HCT116 (cell line): Measurements from ENCODE around the gene SETD2. TPM values are rescaled to one million over a fixed set of nuclear protein-coding genes. Genes with fewer than 3 reads are reported as not detected.
"Not testable (repeated sequence)": the region's sequence is repeated elsewhere in the genome, so short reads cannot be mapped to it uniquely, and the experiment has no call there.

Experiments used
- ATAC-seq: fragments of 200-7000 bp; cut with Tn5 transposase; 2 replicates; pipeline ENCODE4 v1.9.1; 2020; ENCODE audit warnings: mild to moderate bottlenecking, moderate library complexity
- BruUV-seq: library from RNA; stranded (reverse); fragments of 400-500 nt; replicated peaks from 2 replicates; lab custom pipeline; 2021; lab: Mats Ljungman, UMichigan
- CTCF ChIA-PET: fragments of 300-600 bp; sonication (Branson Sonifier 250); formaldehyde crosslinking; loops from one replicate; lab custom pipeline; 2021; ENCODE audit warnings: antibody characterized with exemption; lab: Charles Lee
- POLR2A ChIA-PET: fragments of 300-600, 350-600 bp; sonication (Branson Sonifier 250); formaldehyde crosslinking; loops from one replicate; lab custom pipeline; 2021; ENCODE audit warnings: antibody characterized with exemption; lab: Charles Lee
- RAD21 ChIA-PET, 2 experiments: fragments of 300-600 bp; sonication (Branson Sonifier 250); formaldehyde crosslinking; loops; one replicate each; lab custom pipeline; 2023; ENCODE audit warnings: low total read pairs in 2 of 2; ENCODE audit not compliant: uncharacterized antibody in 2 of 2, unreplicated experiment in 2 of 2, low non-redundant PET in 1 of 2; lab: Charles Lee
- DNase-seq: peaks from one replicate; pipeline ENCODE4 v3.0.0-alpha.2; 2010; ENCODE audit warnings: low read depth, low spot score
- H2AFZ ChIP-seq: fragments of 200-600 bp; shearing (Covaris generic), sonication (generic); 2 replicates; pipeline ENCODE4 v1.6.1; 2017; ENCODE audit warnings: low read depth, mixed run types, mixed read lengths, antibody characterized with exemption, low read length; ENCODE audit not compliant: poor library complexity, severe bottlenecking
- H3K27ac ChIP-seq: 2 replicates; pipeline ENCODE4 v1.5.1; 2012; ENCODE audit warnings: low read depth, low read length
- H3K27me3 ChIP-seq: fragments of 200-600 bp; sonication (generic); 2 replicates; pipeline ENCODE4 v1.6.1; 2016; ENCODE audit warnings: mixed run types, low read length, mixed read lengths; ENCODE audit not compliant: insufficient read depth
- H3K36me3 ChIP-seq, 2 experiments: fragments of 200-500 bp in 1 of 2; fragments of 200-600 bp in 1 of 2; sonication (Bioruptor generic) in 1 of 2; sonication (generic) in 1 of 2; 2 replicates each; pipeline versions ENCODE4 v1.5.1 to v1.6.1; 2014 to 2016; ENCODE audit warnings: low read length in 2 of 2, inconsistent platforms in 1 of 2, mixed read lengths in 1 of 2, mixed run types in 1 of 2; ENCODE audit not compliant: insufficient read depth in 2 of 2, control insufficient read depth in 1 of 2
- H3K4me1 ChIP-seq, 2 experiments: fragments of 200-600 bp in 1 of 2; sonication (generic) in 1 of 2; 2 replicates each; pipeline versions ENCODE4 v1.5.1 to v1.6.1; 2012 to 2017; ENCODE audit warnings: low read length in 2 of 2, inconsistent platforms in 1 of 2, mild to moderate bottlenecking in 1 of 2, mixed read lengths in 1 of 2, mixed run types in 1 of 2, moderate library complexity in 1 of 2; ENCODE audit not compliant: insufficient read depth in 2 of 2, control insufficient read depth in 1 of 2
- H3K4me2 ChIP-seq: fragments of 200-600 bp; sonication (generic); 2 replicates; pipeline ENCODE4 v1.6.1; 2017; ENCODE audit warnings: mixed run types, low read length, mixed read lengths
- H3K4me3 ChIP-seq, 2 experiments: fragments of 200-600 bp in 1 of 2; sonication (generic) in 1 of 2; replicated peaks in 1 of 2; 2 replicates each; pipeline ENCODE4 v1.5.1; 2011 to 2016; ENCODE audit warnings: low read length in 2 of 2, control low read depth in 1 of 2, low read depth in 1 of 2, mild to moderate bottlenecking in 1 of 2, mixed read lengths in 1 of 2, mixed run types in 1 of 2
- H3K79me2 ChIP-seq: fragments of 200-600 bp; sonication (generic); 2 replicates; pipeline ENCODE4 v1.6.1; 2017; ENCODE audit warnings: mild to moderate bottlenecking, mixed run types, low read length, moderate library complexity, mixed read lengths; ENCODE audit not compliant: insufficient read depth
- H3K9ac ChIP-seq: fragments of 200-600 bp; sonication (generic); 2 replicates; pipeline ENCODE4 v1.6.1; 2016; ENCODE audit warnings: low read length, mixed read lengths
- H3K9me2 ChIP-seq: fragments of 200-600 bp; sonication (generic), shearing (Covaris generic); 2 replicates; pipeline ENCODE4 v1.6.1; 2017; ENCODE audit warnings: mixed run types, mild to moderate bottlenecking, moderate library complexity; ENCODE audit not compliant: insufficient read depth
- H3K9me3 ChIP-seq, 2 experiments: fragments of 200-500 bp in 1 of 2; fragments of 200-600 bp in 1 of 2; sonication (Bioruptor generic) in 1 of 2; sonication (generic) in 1 of 2; 2 replicates each; pipeline ENCODE4 v1.6.1; 2014 to 2017; ENCODE audit warnings: low read length in 2 of 2, mixed read lengths in 2 of 2, inconsistent platforms in 1 of 2, low read depth in 1 of 2, mild to moderate bottlenecking in 1 of 2, mixed run types in 1 of 2, moderate library complexity in 1 of 2; ENCODE audit not compliant: control insufficient read depth in 1 of 2, insufficient read depth in 1 of 2
- H4K20me1 ChIP-seq: fragments of 200-600 bp; sonication (generic), shearing (Covaris generic); 2 replicates; pipeline ENCODE4 v1.6.1; 2017; ENCODE audit warnings: mixed run types, mild to moderate bottlenecking, moderate library complexity; ENCODE audit not compliant: insufficient read depth
- CBX3 ChIP-seq: IDR thresholded peaks from 2 replicates; pipeline ENCODE4 v1.6.1; 2012; ENCODE audit warnings: low read depth
- CEBPB ChIP-seq: IDR thresholded peaks from 2 replicates; pipeline ENCODE4 v1.6.1; 2012; ENCODE audit warnings: low read depth
- CTCF ChIP-seq, 3 experiments: fragments of 200-600 bp in 1 of 3; sonication (generic) in 1 of 3; IDR thresholded peaks in 2 of 3; conservative IDR thresholded peaks in 1 of 3; 2 replicates each; pipeline ENCODE4 v1.5.1; 2012 to 2017; ENCODE audit warnings: low read depth in 2 of 3, low read length in 2 of 3, antibody characterized with exemption in 1 of 3, borderline replicate concordance in 1 of 3, control low read depth in 1 of 3, mild to moderate bottlenecking in 1 of 3, mixed read lengths in 1 of 3, mixed run types in 1 of 3, moderate library complexity in 1 of 3; ENCODE audit not compliant: insufficient read depth in 1 of 3
- EGR1 ChIP-seq: IDR thresholded peaks from 2 replicates; pipeline ENCODE4 v1.6.1; 2012; ENCODE audit warnings: low read depth
- ELF1 ChIP-seq: IDR thresholded peaks from 2 replicates; pipeline ENCODE4 v1.6.1; 2012; ENCODE audit warnings: low read depth, borderline replicate concordance
- EZH2 ChIP-seq: fragments of 200-600 bp; sonication (generic); IDR thresholded peaks from 2 replicates; pipeline ENCODE4 v1.6.1; 2017; ENCODE audit warnings: antibody characterized with exemption, mixed run types
- FOSL1 ChIP-seq: IDR thresholded peaks from 2 replicates; pipeline ENCODE4 v1.6.1; 2012; ENCODE audit warnings: low read depth
- POLR2A ChIP-seq: IDR thresholded peaks from 2 replicates; pipeline ENCODE4 v1.7.0; 2011; ENCODE audit warnings: borderline replicate concordance; ENCODE audit not compliant: insufficient read depth, insufficient read length; ENCODE audit errors: extremely low read depth
- REST ChIP-seq: IDR thresholded peaks from 2 replicates; pipeline ENCODE4 v1.6.1; 2012; ENCODE audit warnings: low read depth
- SIN3A ChIP-seq: IDR thresholded peaks from 2 replicates; pipeline ENCODE4 v1.6.1; 2012; ENCODE audit warnings: low read depth
- SP1 ChIP-seq: IDR thresholded peaks from 2 replicates; pipeline ENCODE4 v1.6.1; 2012; ENCODE audit warnings: low read depth
- SRF ChIP-seq: IDR thresholded peaks from 2 replicates; pipeline ENCODE4 v1.6.1; 2012; ENCODE audit warnings: low read depth
- TCF7L2 ChIP-seq: IDR thresholded peaks from 2 replicates; pipeline ENCODE4 v1.7.0; 2011; ENCODE audit warnings: borderline replicate concordance, inconsistent platforms; ENCODE audit not compliant: insufficient read depth, insufficient read length; ENCODE audit errors: extremely low read depth
- ZFX ChIP-seq: fragments of 450-650 bp; IDR thresholded peaks from 2 replicates; pipeline ENCODE4 v1.6.1; 2017
- intact Hi-C: fragments of 100-400 bp; cut with micrococcal nuclease; formaldehyde crosslinking; loops from 2 replicates; pipeline ENCODE4 v1.10.0; 2022
- total RNA-seq: library from RNA; stranded (reverse); gene quantifications from one replicate; pipeline ENCODE4 v1.2.1, GENCODE V29; 2021; ENCODE audit not compliant: unreplicated experiment

Gene SETD2
- total RNA-seq, 1 experiment from 2014 or later = 33.0 TPM

DNA sequence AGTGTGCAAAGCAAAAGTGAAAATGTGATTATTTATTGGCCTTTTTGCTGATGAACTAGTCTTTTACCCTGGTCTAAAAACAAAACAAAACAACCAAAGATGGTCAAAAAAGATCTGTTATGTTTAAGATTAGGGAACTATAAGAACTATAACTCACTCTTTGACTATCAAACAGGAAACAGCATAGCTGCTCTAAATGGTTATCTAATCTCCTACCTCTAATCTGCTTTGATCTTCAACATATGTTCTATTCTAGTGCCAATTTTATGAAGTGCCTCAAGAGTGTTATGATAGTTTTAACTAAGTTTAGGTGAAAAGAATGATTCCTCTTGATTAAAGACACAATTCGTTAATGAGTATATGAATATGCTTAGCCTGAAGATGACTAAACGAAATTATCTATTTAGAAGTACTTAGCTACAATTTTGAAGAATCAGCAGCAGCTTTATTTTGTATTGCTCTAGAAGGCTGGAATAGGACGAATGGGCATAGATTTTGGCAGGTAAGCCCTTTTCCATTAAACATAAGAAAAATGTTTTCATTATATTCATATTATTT is 46.0 kb downstream of the SETD2 start:
- no peak overlapping the region for H3K4me3 ChIP-seq
- no TSS peak for BruUV-seq
- ChIA-PET POLR2A (no interaction called here), CTCF (no interaction called here), RAD21 (no interaction called here)
- TF ChIP-seq CBX3 (no peak), ELF1 (no peak), CEBPB (no peak), SRF (no peak), POLR2A (no peak), REST (no peak), ZFX (no peak), EGR1 (no peak), FOSL1 (no peak), SP1 (no peak), TCF7L2 (no peak), EZH2 (no peak), CTCF (IDR thresholded peaks at IDR 0.05 in 2 of 3, conservative IDR thresholded peaks at IDR 0.05 in 1 of 3; ENCODE audit: borderline replicate concordance in 1 of 3, insufficient read depth in 1 of 3, low read depth in 2 of 3, low read length in 2 of 3) (no peak), SIN3A (no peak)
- DNase-seq (no peak), ATAC-seq (no peak)
- H2AFZ ChIP-seq = no peak overlapping the region
- H3K4me1 ChIP-seq = no peaks in the 10 kb centered on the region
- no peaks in the 10 kb centered on the region for H3K9me2 ChIP-seq
- no peak overlapping the region for H3K9ac ChIP-seq
- H4K20me1 ChIP-seq = no peaks in the 10 kb centered on the region
- H3K9me3 ChIP-seq = no peaks in the 10 kb centered on the region
- H3K27me3 ChIP-seq = no peaks in the 10 kb centered on the region
- peaks cover 12 to 14% of the 10 kb centered on the region in 2 experiments; a peak in 3 of 4 replicates for H3K36me3 ChIP-seq
- no peak overlapping the region for H3K4me2 ChIP-seq
- H3K79me2 ChIP-seq = peaks cover 8% of the 10 kb centered on the region
- H3K27ac ChIP-seq = no peak overlapping the region
- intact Hi-C loops = no loop called here

DNA sequence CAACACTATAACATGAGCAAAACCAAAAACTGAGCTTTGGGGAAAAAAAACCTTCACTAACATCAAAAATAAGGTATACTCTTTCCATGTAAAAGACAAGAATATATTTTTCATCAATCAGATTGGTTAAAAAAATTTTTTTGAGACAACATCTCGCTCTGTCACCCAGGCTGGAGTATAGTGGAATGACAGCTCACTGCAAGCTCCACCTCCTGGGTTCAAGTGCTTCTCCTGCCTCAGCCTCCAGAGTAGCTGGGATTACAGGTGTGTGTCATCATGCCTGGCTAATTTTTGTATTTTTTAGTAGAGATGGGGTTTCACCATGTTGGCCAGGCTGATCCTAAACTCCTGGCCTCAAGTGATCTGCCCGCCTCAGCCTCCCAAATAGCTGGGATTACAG is 48.4 kb downstream of the SETD2 start:
- POLR2A ChIA-PET, RAD21 ChIA-PET, H3K27ac ChIP-seq, H3K79me2 ChIP-seq, BruUV-seq, H2AFZ ChIP-seq, intact Hi-C loops, H3K4me1 ChIP-seq, H4K20me1 ChIP-seq, DNase-seq, ATAC-seq, H3K27me3 ChIP-seq, H3K9me3 ChIP-seq, H3K9me2 ChIP-seq, H3K4me2 ChIP-seq, H3K9ac ChIP-seq, H3K4me3 ChIP-seq: not testable (repeated sequence)
- CTCF ChIA-PET = interaction anchor here (1.0 kb wide), 1 partner anchor 9 kb away, joined by 3 read pairs; no protein-coding TSS in a partner anchor
- peaks cover 10 to 11% of the 10 kb centered on the region in 2 experiments; a peak in 3 of 4 replicates for H3K36me3 ChIP-seq
